GM23248 (cell line): ENCODE data around the gene MORC4.

Source experiments
- EZH2 ChIP-seq: fragments of 200-600 bp; sonication (generic); IDR thresholded peaks from 2 replicates; pipeline ENCODE4 v1.6.1; 2018; ENCODE audit warnings: antibody characterized with exemption, mild to moderate bottlenecking; ENCODE audit not compliant: insufficient read depth, poor library complexity, severe bottlenecking
- EZH2phosphoT487 ChIP-seq: fragments of 200-600 bp; sonication (generic); IDR thresholded peaks from 2 replicates; pipeline ENCODE4 v1.6.1; 2018; ENCODE audit warnings: antibody characterized with exemption, moderate library complexity, mild to moderate bottlenecking, low read depth; ENCODE audit not compliant: insufficient read depth

DNA sequence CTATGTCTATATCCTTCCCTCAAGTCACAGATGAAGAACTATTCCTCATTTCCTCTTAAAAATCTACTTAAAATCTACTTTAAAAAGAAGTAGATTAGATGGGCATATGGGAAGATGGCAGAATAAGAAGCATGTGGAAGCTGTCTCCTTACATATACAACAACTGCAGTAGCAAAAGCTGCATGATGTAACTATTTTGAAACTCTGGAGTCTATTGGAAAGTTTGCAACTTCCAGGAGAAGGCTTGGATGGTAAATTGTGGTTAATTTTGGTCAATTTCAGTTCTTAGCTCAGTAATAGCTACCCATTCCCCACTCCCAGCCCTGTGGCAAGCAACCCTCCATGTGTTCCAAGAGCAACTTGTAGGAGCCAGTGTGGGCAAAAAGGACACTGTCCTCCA lies 36.9 kb downstream of the MORC4 start:
- no peak for TF ChIP-seq EZH2
- no peak for TF ChIP-seq EZH2phosphoT487
